HEK293 (cell line): Measurements from ENCODE around the gene NCL.

ENCODE experiments used
- CTCF ChIA-PET: fragments of 350-600 bp; formaldehyde crosslinking; extraction: SDS; loops from one replicate; lab custom pipeline; 2021; ENCODE audit warnings: antibody characterized with exemption; lab: Yijun Ruan, JAX
- POLR2A ChIA-PET: fragments of 300-600 bp; formaldehyde crosslinking; extraction: SDS; loops from one replicate; lab custom pipeline; 2020; ENCODE audit warnings: antibody characterized with exemption, inconsistent platforms; lab: Yijun Ruan, JAX
- H3K27ac ChIP-seq: fragments of 200-500 bp; sonication (Bioruptor generic); 2 replicates; pipeline ENCODE4 v1.5.1; 2014; ENCODE audit warnings: low read depth, low read length, control low read depth, inconsistent platforms; ENCODE audit errors: extremely low read depth
- H3K36me3 ChIP-seq, 2 experiments: fragments of 200-500 bp in 1 of 2; sonication (Bioruptor generic) in 1 of 2; 1 replicate in 1 of 2; 2 replicates in 1 of 2; pipeline ENCODE4 v1.5.1; 2014 to 2017; ENCODE audit warnings: inconsistent platforms in 2 of 2, low read length in 2 of 2; ENCODE audit not compliant: control insufficient read depth in 2 of 2, insufficient read depth in 1 of 2
- H3K4me1 ChIP-seq: fragments of 200-500 bp; sonication (Bioruptor generic); 2 replicates; pipeline ENCODE4 v1.5.1; 2014; ENCODE audit warnings: mild to moderate bottlenecking, low read length, inconsistent platforms; ENCODE audit not compliant: control insufficient read depth, insufficient read depth
- H3K4me3 ChIP-seq: 2 replicates; pipeline ENCODE4 v1.5.1; 2011; ENCODE audit warnings: low read depth, mild to moderate bottlenecking, control low read depth, low read length, moderate library complexity
- H3K9me3 ChIP-seq: fragments of 200-500 bp; sonication (Bioruptor generic); 2 replicates; pipeline ENCODE4 v1.5.1; 2014; ENCODE audit warnings: low read depth, low read length, inconsistent platforms; ENCODE audit not compliant: control insufficient read depth, insufficient read depth
- EGR2 ChIP-seq: fragments of 450-650 bp; formaldehyde crosslinking; IDR thresholded peaks from 2 replicates; pipeline ENCODE4 v1.5.1; 2016; ENCODE audit warnings: low read depth, missing biosample characterization, missing genetic modification characterization
- GLI4 ChIP-seq: fragments of 450-650 bp; formaldehyde crosslinking; IDR thresholded peaks from 2 replicates; pipeline ENCODE4 v1.5.1; 2016; ENCODE audit warnings: missing biosample characterization, missing genetic modification characterization
- GLIS1 ChIP-seq: fragments of 450-650 bp; formaldehyde crosslinking; IDR thresholded peaks from 2 replicates; pipeline ENCODE4 v1.5.1; 2016; ENCODE audit warnings: missing biosample characterization, missing genetic modification characterization
- PRDM1 ChIP-seq: fragments of 450-650 bp; formaldehyde crosslinking; IDR thresholded peaks from 2 replicates; pipeline ENCODE4; 2016; ENCODE audit warnings: missing biosample characterization, missing genetic modification characterization
- ZBTB17 ChIP-seq: fragments of 450-650 bp; formaldehyde crosslinking; IDR thresholded peaks from 2 replicates; pipeline ENCODE4 v1.5.1; 2016; ENCODE audit warnings: missing biosample characterization, missing genetic modification characterization
- ZNF10 ChIP-seq: fragments of 450-650 bp; formaldehyde crosslinking; IDR thresholded peaks from 2 replicates; pipeline ENCODE4 v1.5.1; 2017; ENCODE audit warnings: missing biosample characterization, missing genetic modification characterization
- ZNF157 ChIP-seq: fragments of 450-650 bp; formaldehyde crosslinking; IDR thresholded peaks from 2 replicates; pipeline ENCODE4 v1.5.1; 2016; ENCODE audit warnings: missing biosample characterization, missing genetic modification characterization
- ZNF239 ChIP-seq: fragments of 450-650 bp; formaldehyde crosslinking; IDR thresholded peaks from 2 replicates; pipeline ENCODE4 v1.5.1; 2016; ENCODE audit warnings: missing biosample characterization, missing genetic modification characterization
- ZNF341 ChIP-seq: fragments of 450-650 bp; formaldehyde crosslinking; IDR thresholded peaks from 2 replicates; pipeline ENCODE4; 2016; ENCODE audit warnings: low read depth, missing biosample characterization, missing genetic modification characterization
- ZNF350 ChIP-seq: fragments of 450-650 bp; formaldehyde crosslinking; IDR thresholded peaks from 2 replicates; pipeline ENCODE4 v1.5.0; 2017; ENCODE audit warnings: missing biosample characterization, mild to moderate bottlenecking, missing genetic modification characterization
- ZNF549 ChIP-seq: fragments of 450-650 bp; IDR thresholded peaks from 2 replicates; pipeline ENCODE4 v1.5.1; 2018; ENCODE audit warnings: missing biosample characterization, missing genetic modification characterization, mild to moderate bottlenecking, inconsistent platforms, moderate library complexity
- ZNF626 ChIP-seq: fragments of 450-650 bp; sonication (Bioruptor Pico); formaldehyde crosslinking; IDR thresholded peaks from 2 replicates; pipeline ENCODE4 v1.5.1; 2018; ENCODE audit warnings: missing biosample characterization, missing genetic modification characterization, inconsistent platforms
- TF ChIP-seq, protein P1 (sequence below): fragments of 450-650 bp; formaldehyde crosslinking; IDR thresholded peaks from 2 replicates; pipeline ENCODE4 v1.5.0; 2017; ENCODE audit warnings: missing biosample characterization, missing genetic modification characterization, borderline replicate concordance
- TF ChIP-seq, protein P2 (sequence below): fragments of 450-650 bp; formaldehyde crosslinking; IDR thresholded peaks from 2 replicates; pipeline ENCODE4 v1.5.1; 2017; ENCODE audit warnings: missing biosample characterization, missing genetic modification characterization
- TF ChIP-seq, protein P3 (sequence below): fragments of 450-650 bp; formaldehyde crosslinking; IDR thresholded peaks from 2 replicates; pipeline ENCODE4 v1.5.1; 2017; ENCODE audit warnings: missing biosample characterization, mild to moderate bottlenecking, missing genetic modification characterization, moderate library complexity
- TF ChIP-seq, protein P4 (sequence below): fragments of 450-650 bp; formaldehyde crosslinking; optimal IDR thresholded peaks from 2 replicates; pipeline ENCODE3; 2016; ENCODE audit warnings: missing biosample characterization, mild to moderate bottlenecking, missing genetic modification characterization
- TF ChIP-seq, protein P5 (sequence below): fragments of 450-650 bp; formaldehyde crosslinking; IDR thresholded peaks from 2 replicates; pipeline ENCODE4 v1.5.1; 2016; ENCODE audit warnings: missing biosample characterization, missing genetic modification characterization, borderline replicate concordance
- TF ChIP-seq, protein P6 (sequence below): fragments of 450-650 bp; formaldehyde crosslinking; IDR thresholded peaks from 2 replicates; pipeline ENCODE4 v1.5.1; 2017; ENCODE audit warnings: missing biosample characterization, missing genetic modification characterization

The NCL gene

DNA sequence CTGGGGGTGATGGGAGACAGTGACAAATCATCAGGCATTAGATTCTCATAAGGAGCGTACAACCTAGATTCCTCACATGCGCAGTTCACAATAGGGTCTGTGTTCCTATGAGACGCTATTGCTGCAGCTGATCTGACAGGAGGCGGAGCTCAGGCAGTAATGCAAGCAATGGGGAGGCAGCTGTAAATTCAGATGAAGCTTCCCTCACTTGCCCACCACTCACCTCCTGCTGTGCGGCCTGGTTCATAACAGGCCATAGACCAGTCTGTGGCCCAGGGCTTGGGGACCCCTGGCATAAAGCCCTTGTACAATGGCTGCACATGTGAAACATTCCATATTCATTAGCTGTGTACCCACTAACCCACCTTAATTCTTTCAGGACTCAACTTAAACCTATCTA, 47.9 kb upstream of the NCL start:
- POLR2A ChIA-PET, result interaction anchor here (0.5 to 3.7 kb wide), 2 partner anchors 48 to 74 kb away, joined by 8 to 21 read pairs; partner anchors contain the start of gene NCL
- H3K27ac ChIP-seq, result no peak overlapping the region
- H3K4me3 ChIP-seq, result no peak overlapping the region
- H3K36me3 ChIP-seq, result no peaks in the 10 kb centered on the region; a peak in 1 of 3 replicates
- no peaks in the 10 kb centered on the region for H3K9me3 ChIP-seq
- CTCF ChIA-PET, result interaction anchor here (0.8 to 1.1 kb wide), 3 partner anchors 31 to 89 kb away, joined by 3 to 7 read pairs (median 3); no protein-coding TSS in a partner anchor
- TF ChIP-seq ZBTB17 (tag by site-specific recombination), result peak; percentile 30; the same call in 1 of the 2 replicates
- no peak for TF ChIP-seq EGR2 (tag by site-specific recombination)
- no peak for TF ChIP-seq PRDM1 (tag by site-specific recombination)
- TF ChIP-seq ZNF350 (tag by site-specific recombination), result no peak
- TF ChIP-seq, protein P1, sequence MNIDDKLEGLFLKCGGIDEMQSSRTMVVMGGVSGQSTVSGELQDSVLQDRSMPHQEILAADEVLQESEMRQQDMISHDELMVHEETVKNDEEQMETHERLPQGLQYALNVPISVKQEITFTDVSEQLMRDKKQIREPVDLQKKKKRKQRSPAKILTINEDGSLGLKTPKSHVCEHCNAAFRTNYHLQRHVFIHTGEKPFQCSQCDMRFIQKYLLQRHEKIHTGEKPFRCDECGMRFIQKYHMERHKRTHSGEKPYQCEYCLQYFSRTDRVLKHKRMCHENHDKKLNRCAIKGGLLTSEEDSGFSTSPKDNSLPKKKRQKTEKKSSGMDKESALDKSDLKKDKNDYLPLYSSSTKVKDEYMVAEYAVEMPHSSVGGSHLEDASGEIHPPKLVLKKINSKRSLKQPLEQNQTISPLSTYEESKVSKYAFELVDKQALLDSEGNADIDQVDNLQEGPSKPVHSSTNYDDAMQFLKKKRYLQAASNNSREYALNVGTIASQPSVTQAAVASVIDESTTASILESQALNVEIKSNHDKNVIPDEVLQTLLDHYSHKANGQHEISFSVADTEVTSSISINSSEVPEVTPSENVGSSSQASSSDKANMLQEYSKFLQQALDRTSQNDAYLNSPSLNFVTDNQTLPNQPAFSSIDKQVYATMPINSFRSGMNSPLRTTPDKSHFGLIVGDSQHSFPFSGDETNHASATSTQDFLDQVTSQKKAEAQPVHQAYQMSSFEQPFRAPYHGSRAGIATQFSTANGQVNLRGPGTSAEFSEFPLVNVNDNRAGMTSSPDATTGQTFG (tag by site-specific recombination), result no peak
- TF ChIP-seq, protein P2, sequence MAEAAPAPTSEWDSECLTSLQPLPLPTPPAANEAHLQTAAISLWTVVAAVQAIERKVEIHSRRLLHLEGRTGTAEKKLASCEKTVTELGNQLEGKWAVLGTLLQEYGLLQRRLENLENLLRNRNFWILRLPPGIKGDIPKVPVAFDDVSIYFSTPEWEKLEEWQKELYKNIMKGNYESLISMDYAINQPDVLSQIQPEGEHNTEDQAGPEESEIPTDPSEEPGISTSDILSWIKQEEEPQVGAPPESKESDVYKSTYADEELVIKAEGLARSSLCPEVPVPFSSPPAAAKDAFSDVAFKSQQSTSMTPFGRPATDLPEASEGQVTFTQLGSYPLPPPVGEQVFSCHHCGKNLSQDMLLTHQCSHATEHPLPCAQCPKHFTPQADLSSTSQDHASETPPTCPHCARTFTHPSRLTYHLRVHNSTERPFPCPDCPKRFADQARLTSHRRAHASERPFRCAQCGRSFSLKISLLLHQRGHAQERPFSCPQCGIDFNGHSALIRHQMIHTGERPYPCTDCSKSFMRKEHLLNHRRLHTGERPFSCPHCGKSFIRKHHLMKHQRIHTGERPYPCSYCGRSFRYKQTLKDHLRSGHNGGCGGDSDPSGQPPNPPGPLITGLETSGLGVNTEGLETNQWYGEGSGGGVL, result 0 out of 2 replicates have a peak, but pooled peaks have one; percentile 9
- no peaks in the 10 kb centered on the region; the same call in 1 of the 2 replicates for H3K4me1 ChIP-seq

DNA sequence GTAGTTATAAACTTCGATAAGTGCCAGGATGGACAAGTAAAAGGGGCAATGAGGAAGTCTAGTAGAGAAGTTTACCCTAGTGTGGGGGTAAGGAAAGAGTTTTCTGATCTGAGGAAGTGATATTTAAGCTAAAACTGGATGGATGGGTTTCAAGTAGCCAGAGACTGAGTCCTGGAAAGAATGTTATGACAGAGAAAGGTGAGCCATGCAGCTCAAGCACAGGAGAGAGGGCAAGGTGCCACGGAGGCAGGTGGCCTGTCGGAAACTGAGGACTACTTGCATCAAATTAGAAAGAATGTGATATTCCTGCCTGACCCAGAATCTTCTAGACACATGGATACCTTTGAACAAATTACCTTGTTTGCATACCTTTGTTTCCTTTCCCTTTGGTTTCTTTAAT, 39.5 kb upstream of the NCL start:
- Histone ChIP-seq H3K9me3 (no peaks in the 10 kb centered on the region), H3K4me1 (no peaks in the 10 kb centered on the region), H3K27ac (no peak overlapping the region), H3K36me3 (peaks cover 0 to 18% of the 10 kb centered on the region in 2 experiments; a peak in 2 of 3 replicates), H3K4me3 (no peak overlapping the region)
- POLR2A ChIA-PET, result interaction anchor here (1.4 kb wide), 1 partner anchor 39 kb away, joined by 3 read pairs; the partner anchor contains the start of gene NCL
- CTCF ChIA-PET, result interaction anchor here (0.7 kb wide), 1 partner anchor 25 kb away, joined by 3 read pairs; no protein-coding TSS in a partner anchor
- no peak for TF ChIP-seq GLIS1 (tag by site-specific recombination)
- no peak for TF ChIP-seq ZNF239 (tag by site-specific recombination)
- no peak for TF ChIP-seq ZNF157 (tag by site-specific recombination)
- TF ChIP-seq GLI4, result no peak
- no peak for TF ChIP-seq ZNF549
- TF ChIP-seq, protein P3, sequence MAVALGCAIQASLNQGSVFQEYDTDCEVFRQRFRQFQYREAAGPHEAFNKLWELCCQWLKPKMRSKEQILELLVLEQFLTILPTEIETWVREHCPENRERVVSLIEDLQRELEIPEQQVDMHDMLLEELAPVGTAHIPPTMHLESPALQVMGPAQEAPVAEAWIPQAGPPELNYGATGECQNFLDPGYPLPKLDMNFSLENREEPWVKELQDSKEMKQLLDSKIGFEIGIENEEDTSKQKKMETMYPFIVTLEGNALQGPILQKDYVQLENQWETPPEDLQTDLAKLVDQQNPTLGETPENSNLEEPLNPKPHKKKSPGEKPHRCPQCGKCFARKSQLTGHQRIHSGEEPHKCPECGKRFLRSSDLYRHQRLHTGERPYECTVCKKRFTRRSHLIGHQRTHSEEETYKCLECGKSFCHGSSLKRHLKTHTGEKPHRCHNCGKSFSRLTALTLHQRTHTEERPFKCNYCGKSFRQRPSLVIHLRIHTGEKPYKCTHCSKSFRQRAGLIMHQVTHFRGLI (tag by site-specific recombination), result no peak
- no peak for TF ChIP-seq ZNF10 (tag by site-specific recombination)
- TF ChIP-seq, protein P4, sequence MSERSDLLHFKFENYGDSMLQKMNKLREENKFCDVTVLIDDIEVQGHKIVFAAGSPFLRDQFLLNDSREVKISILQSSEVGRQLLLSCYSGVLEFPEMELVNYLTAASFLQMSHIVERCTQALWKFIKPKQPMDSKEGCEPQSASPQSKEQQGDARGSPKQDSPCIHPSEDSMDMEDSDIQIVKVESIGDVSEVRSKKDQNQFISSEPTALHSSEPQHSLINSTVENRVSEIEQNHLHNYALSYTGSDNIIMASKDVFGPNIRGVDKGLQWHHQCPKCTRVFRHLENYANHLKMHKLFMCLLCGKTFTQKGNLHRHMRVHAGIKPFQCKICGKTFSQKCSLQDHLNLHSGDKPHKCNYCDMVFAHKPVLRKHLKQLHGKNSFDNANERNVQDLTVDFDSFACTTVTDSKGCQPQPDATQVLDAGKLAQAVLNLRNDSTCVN (tag by site-specific recombination), result no peak
- TF ChIP-seq ZNF626 (tag by site-specific recombination), result no peak
- TF ChIP-seq, protein P5, sequence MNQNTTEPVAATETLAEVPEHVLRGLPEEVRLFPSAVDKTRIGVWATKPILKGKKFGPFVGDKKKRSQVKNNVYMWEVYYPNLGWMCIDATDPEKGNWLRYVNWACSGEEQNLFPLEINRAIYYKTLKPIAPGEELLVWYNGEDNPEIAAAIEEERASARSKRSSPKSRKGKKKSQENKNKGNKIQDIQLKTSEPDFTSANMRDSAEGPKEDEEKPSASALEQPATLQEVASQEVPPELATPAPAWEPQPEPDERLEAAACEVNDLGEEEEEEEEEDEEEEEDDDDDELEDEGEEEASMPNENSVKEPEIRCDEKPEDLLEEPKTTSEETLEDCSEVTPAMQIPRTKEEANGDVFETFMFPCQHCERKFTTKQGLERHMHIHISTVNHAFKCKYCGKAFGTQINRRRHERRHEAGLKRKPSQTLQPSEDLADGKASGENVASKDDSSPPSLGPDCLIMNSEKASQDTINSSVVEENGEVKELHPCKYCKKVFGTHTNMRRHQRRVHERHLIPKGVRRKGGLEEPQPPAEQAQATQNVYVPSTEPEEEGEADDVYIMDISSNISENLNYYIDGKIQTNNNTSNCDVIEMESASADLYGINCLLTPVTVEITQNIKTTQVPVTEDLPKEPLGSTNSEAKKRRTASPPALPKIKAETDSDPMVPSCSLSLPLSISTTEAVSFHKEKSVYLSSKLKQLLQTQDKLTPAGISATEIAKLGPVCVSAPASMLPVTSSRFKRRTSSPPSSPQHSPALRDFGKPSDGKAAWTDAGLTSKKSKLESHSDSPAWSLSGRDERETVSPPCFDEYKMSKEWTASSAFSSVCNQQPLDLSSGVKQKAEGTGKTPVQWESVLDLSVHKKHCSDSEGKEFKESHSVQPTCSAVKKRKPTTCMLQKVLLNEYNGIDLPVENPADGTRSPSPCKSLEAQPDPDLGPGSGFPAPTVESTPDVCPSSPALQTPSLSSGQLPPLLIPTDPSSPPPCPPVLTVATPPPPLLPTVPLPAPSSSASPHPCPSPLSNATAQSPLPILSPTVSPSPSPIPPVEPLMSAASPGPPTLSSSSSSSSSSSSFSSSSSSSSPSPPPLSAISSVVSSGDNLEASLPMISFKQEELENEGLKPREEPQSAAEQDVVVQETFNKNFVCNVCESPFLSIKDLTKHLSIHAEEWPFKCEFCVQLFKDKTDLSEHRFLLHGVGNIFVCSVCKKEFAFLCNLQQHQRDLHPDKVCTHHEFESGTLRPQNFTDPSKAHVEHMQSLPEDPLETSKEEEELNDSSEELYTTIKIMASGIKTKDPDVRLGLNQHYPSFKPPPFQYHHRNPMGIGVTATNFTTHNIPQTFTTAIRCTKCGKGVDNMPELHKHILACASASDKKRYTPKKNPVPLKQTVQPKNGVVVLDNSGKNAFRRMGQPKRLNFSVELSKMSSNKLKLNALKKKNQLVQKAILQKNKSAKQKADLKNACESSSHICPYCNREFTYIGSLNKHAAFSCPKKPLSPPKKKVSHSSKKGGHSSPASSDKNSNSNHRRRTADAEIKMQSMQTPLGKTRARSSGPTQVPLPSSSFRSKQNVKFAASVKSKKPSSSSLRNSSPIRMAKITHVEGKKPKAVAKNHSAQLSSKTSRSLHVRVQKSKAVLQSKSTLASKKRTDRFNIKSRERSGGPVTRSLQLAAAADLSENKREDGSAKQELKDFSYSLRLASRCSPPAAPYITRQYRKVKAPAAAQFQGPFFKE (tag by site-specific recombination), result no peak
- TF ChIP-seq, protein P6, sequence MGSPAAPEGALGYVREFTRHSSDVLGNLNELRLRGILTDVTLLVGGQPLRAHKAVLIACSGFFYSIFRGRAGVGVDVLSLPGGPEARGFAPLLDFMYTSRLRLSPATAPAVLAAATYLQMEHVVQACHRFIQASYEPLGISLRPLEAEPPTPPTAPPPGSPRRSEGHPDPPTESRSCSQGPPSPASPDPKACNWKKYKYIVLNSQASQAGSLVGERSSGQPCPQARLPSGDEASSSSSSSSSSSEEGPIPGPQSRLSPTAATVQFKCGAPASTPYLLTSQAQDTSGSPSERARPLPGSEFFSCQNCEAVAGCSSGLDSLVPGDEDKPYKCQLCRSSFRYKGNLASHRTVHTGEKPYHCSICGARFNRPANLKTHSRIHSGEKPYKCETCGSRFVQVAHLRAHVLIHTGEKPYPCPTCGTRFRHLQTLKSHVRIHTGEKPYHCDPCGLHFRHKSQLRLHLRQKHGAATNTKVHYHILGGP (tag by site-specific recombination), result no peak
- TF ChIP-seq ZNF341 (tag by site-specific recombination), result no peak
